GM06990 (cell line): ENCODE data around the gene SLFN11.
A peak's percentile ranks its signal among the peaks of the same experiment; 100 is the strongest.

Experiments used
- DNase-seq: peaks from one replicate; pipeline ENCODE4 v3.0.0-alpha.2; 2011; ENCODE audit not compliant: insufficient read length; ENCODE audit errors: extremely low read depth
- H3K27me3 ChIP-seq: replicated peaks from 2 replicates; pipeline ENCODE4 v1.6.0; 2011; ENCODE audit warnings: low read length; ENCODE audit not compliant: control insufficient read depth, insufficient read depth
- H3K36me3 ChIP-seq: 2 replicates; pipeline ENCODE4 v1.5.1; 2011; ENCODE audit warnings: low read length; ENCODE audit not compliant: control insufficient read depth, insufficient read depth
- H3K4me3 ChIP-seq: replicated peaks from 2 replicates; pipeline ENCODE4 v1.5.1; 2011; ENCODE audit warnings: low read depth, mild to moderate bottlenecking, control low read depth, low read length
- CTCF ChIP-seq: IDR thresholded peaks from 2 replicates; pipeline ENCODE4 v1.5.1; 2011; ENCODE audit warnings: low read length, control low read depth, mild to moderate bottlenecking, inconsistent platforms; ENCODE audit not compliant: insufficient read depth, poor library complexity, severe bottlenecking

SLFN11 gene

GRCh38 chr17:35350493-35350892, 22.9 kb downstream of the SLFN11 start:
- no peak overlapping the region for H3K4me3 ChIP-seq
- TF ChIP-seq CTCF = no peak
- no peaks in the 10 kb centered on the region for H3K36me3 ChIP-seq
- H3K27me3 ChIP-seq = no peaks in the 10 kb centered on the region; the same call in 1 of the 2 replicates
- no peak for DNase-seq

DNA sequence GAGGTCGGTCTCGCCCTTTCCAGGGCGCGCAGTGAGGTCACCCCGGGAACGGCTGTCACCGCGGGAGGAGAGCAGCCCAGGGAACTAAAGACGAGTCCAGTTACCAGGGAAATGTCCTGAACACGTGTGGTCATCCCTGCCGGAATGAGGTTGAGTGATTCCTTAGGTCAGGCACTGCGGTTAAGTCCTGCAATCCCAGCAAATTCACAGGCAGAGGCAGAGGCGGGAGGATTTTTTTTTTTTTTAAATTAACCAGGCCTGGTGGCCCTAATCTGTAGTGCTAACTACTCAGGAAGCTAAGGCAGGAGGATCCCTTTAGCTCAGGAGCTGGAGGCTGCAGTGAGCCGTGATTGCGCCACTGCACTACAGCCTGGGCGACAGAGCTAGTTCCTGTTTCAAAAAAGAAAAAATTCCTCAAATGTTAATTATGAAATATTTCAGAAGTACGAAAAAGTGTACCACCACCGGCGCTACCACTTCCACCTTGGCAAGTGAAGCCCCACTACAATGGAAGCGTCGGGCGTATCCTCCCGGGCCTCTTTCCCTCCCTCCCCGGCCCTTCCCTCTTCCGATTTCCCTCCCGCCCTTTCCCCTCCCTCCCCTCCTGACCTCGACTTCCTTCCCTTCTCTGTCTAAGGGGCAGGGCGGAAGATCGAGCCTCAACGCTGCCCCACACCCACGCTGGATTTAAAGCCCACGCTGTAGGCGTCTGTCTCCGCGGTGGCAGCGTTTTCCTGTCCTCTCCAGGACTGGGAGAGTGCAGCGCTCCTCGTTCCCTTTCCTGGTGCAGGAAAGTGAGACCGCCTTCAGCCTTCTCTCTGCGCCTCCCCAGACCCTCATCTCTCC, 27.3 kb downstream of the SLFN11 start:
- H3K36me3 ChIP-seq = no peaks in the 10 kb centered on the region
- H3K4me3 ChIP-seq = peak overlapping the region; percentile 53
- no peak for DNase-seq
- TF ChIP-seq CTCF = no peak
- H3K27me3 ChIP-seq = peaks cover 3% of the 10 kb centered on the region

DNA sequence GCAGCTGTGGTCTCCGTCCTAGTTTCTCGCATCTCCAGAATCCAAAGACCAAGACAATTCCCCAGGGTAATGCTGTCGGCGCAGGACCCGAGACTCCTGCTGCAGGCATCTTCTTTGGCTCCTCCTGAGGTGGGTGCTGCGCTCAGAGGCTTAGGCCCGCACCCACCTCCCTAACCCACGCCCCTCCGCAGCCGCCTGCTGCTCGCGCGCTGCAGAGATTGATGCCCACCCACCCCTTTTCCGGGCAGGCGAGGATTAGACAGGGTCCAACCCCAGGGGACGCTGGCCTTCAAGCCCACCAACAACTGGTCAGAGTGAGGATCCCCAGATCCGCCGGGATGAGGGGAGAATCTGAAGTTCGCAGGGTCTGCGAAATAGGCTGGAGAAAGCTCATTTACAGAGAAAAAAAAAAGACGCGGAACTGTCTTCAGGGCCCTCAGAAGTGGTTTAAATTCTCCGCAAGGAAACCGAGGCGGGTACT, 27.9 kb downstream of the SLFN11 start:
- Histone ChIP-seq H3K4me3 (no peak overlapping the region), H3K36me3 (no peaks in the 10 kb centered on the region), H3K27me3 (peaks cover 3% of the 10 kb centered on the region)
- TF ChIP-seq CTCF = no peak
- DNase-seq = no peak

- Histone ChIP-seq H3K4me3 (no peak overlapping the region), H3K36me3 (no peaks in the 10 kb centered on the region), H3K27me3 (peaks cover 3% of the 10 kb centered on the region)
- TF ChIP-seq CTCF = no peak
- DNase-seq = no peak
These were observed 29.2 kb downstream of the SLFN11 start for GRCh38 chr17:35344262-35344661.

DNA sequence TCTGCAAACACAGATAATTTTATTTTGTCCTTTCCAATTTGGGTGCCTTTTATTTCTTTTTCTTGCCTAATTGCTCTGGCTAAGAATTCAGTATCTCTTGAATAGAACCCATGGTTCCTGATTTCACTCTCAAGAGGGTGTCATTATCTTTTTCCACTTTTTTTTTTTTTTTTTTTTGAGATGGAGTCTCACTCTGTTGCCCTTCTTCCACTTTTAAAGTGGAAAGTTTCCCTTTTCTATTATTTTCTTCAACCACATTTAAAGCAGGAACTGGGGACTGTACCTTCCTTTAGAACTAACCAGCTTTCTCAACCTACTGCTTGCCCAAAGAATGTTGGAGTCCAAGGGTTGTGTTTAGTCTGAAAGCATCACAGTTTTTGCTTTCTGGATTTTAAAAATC, 31.1 kb downstream of the SLFN11 start:
- DNase-seq = no peak

More for the DNA sequence above, 31.1 kb downstream of the SLFN11 start:
- H3K36me3 ChIP-seq = no peaks in the 10 kb centered on the region
- H3K27me3 ChIP-seq = peaks cover 3% of the 10 kb centered on the region
- H3K4me3 ChIP-seq = no peak overlapping the region
- TF ChIP-seq CTCF = no peak
